SK-N-SH (cell line): ENCODE data around the gene ABCB6. TPM values are rescaled to one million over a fixed set of nuclear protein-coding genes. Genes with fewer than 3 reads are reported as not detected.

Source experiments
- CTCF ChIA-PET: fragments of 300-600, 350-600 bp; formaldehyde crosslinking; extraction: SDS; loops from one replicate; lab custom pipeline; 2021; lab: Yijun Ruan, JAX
- POLR2A ChIA-PET: fragments of 350-600 bp; sonication (Branson Sonifier 250); formaldehyde crosslinking; extraction: SDS; loops from one replicate; lab custom pipeline; 2020; ENCODE audit warnings: antibody characterized with exemption, inconsistent platforms; lab: Yijun Ruan, JAX
- DNase-seq: peaks from one replicate; pipeline ENCODE4 v3.0.0; 2012
- H2AFZ ChIP-seq: fragments of 200-600 bp; sonication (generic); 2 replicates; pipeline ENCODE4 v1.8.1; 2016; ENCODE audit warnings: antibody characterized with exemption, mild to moderate bottlenecking, low read depth
- H3F3A ChIP-seq: fragments of 200-600 bp; sonication (generic); replicated peaks from 2 replicates; pipeline ENCODE3; 2016; ENCODE audit warnings: antibody characterized with exemption, mild to moderate bottlenecking; ENCODE audit not compliant: insufficient read depth
- H3K27ac ChIP-seq, 2 experiments: fragments of 200-500 bp in 1 of 2; fragments of 200-600 bp in 1 of 2; sonication (Bioruptor generic) in 1 of 2; sonication (generic), shearing (Covaris generic) in 1 of 2; 2 replicates each; pipeline versions ENCODE4 v1.5.1 to v1.6.1; 2014 to 2016; ENCODE audit warnings: low read depth in 2 of 2, inconsistent platforms in 1 of 2, low read length in 1 of 2, mild to moderate bottlenecking in 1 of 2, mixed read lengths in 1 of 2
- H3K27me3 ChIP-seq: fragments of 200-600 bp; sonication (generic), shearing (Covaris generic); 2 replicates; pipeline ENCODE4 v1.6.1; 2016; ENCODE audit warnings: mixed run types; ENCODE audit not compliant: insufficient read depth
- H3K36me3 ChIP-seq, 2 experiments: fragments of 200-500 bp in 1 of 2; fragments of 200-600 bp in 1 of 2; sonication (Bioruptor generic) in 1 of 2; sonication (generic) in 1 of 2; replicated peaks in 1 of 2; 2 replicates each; pipeline versions ENCODE3 to v1.5.1; 2014 to 2016; ENCODE audit warnings: low read length in 1 of 2, mild to moderate bottlenecking in 1 of 2; ENCODE audit not compliant: insufficient read depth in 2 of 2, control insufficient read depth in 1 of 2
- H3K4me1 ChIP-seq, 2 experiments: fragments of 200-500 bp in 1 of 2; fragments of 200-600 bp in 1 of 2; sonication (Bioruptor generic) in 1 of 2; sonication (generic), shearing (Covaris generic) in 1 of 2; 2 replicates each; pipeline versions ENCODE4 v1.5.1 to v1.6.1; 2014 to 2016; ENCODE audit warnings: low read depth in 1 of 2, low read length in 1 of 2, mixed run types in 1 of 2; ENCODE audit not compliant: insufficient read depth in 2 of 2, control insufficient read depth in 1 of 2
- H3K4me2 ChIP-seq: fragments of 200-600 bp; sonication (generic), shearing (Covaris generic); 2 replicates; pipeline ENCODE4 v1.6.1; 2017; ENCODE audit warnings: mixed run types
- H3K4me3 ChIP-seq, 2 experiments: fragments of 200-500 bp in 1 of 2; fragments of 200-600 bp in 1 of 2; sonication (Bioruptor generic) in 1 of 2; sonication (generic), shearing (Covaris generic) in 1 of 2; 2 replicates each; pipeline versions ENCODE4 v1.5.1 to v1.8.1; 2014 to 2016; ENCODE audit warnings: low read depth in 2 of 2, inconsistent platforms in 1 of 2, low read length in 1 of 2, mild to moderate bottlenecking in 1 of 2, mixed read lengths in 1 of 2, moderate library complexity in 1 of 2
- H3K79me2 ChIP-seq: fragments of 200-600 bp; sonication (generic); 2 replicates; pipeline ENCODE4 v1.8.1; 2017; ENCODE audit warnings: mild to moderate bottlenecking; ENCODE audit not compliant: insufficient read depth
- H3K9ac ChIP-seq: fragments of 200-600 bp; sonication (generic); 2 replicates; pipeline ENCODE4 v1.6.1; 2017; ENCODE audit warnings: mixed run types
- H3K9me2 ChIP-seq: fragments of 200-600 bp; sonication (generic); 2 replicates; pipeline ENCODE4 v1.6.1; 2017; ENCODE audit warnings: mixed run types
- H3K9me3 ChIP-seq: fragments of 200-600 bp; sonication (generic); 2 replicates; pipeline ENCODE4 v1.6.1; 2017; ENCODE audit warnings: mixed run types, mild to moderate bottlenecking, moderate library complexity
- H4K20me1 ChIP-seq: fragments of 200-600 bp; sonication (generic); 2 replicates; pipeline ENCODE4 v1.6.1; 2017; ENCODE audit warnings: mild to moderate bottlenecking, mixed run types; ENCODE audit not compliant: insufficient read depth
- ELF1 ChIP-seq: IDR thresholded peaks from 2 replicates; pipeline ENCODE4 v1.4.0; 2012
- EP300 ChIP-seq, 2 experiments: IDR thresholded peaks; 2 replicates each; pipeline versions ENCODE4 v1.4.0 to v1.6.1; 2012; ENCODE audit warnings: borderline replicate concordance in 1 of 2, low read depth in 1 of 2, low read length in 1 of 2
- FOXM1 ChIP-seq: IDR thresholded peaks from 2 replicates; pipeline ENCODE4 v1.4.0; 2012; ENCODE audit warnings: low read depth, mild to moderate bottlenecking
- GABPA ChIP-seq: IDR thresholded peaks from 2 replicates; pipeline ENCODE4 v1.4.0; 2012; ENCODE audit warnings: low read depth, mild to moderate bottlenecking
- MEF2A ChIP-seq: IDR thresholded peaks from 2 replicates; pipeline ENCODE4 v1.4.0; 2012; ENCODE audit warnings: low read depth, borderline replicate concordance
- RAD21 ChIP-seq: IDR thresholded peaks from 2 replicates; pipeline ENCODE4 v1.6.1; 2012; ENCODE audit warnings: mild to moderate bottlenecking, low read length
- SIN3A ChIP-seq: IDR thresholded peaks from 2 replicates; pipeline ENCODE4 v1.6.1; 2012; ENCODE audit warnings: low read depth, mild to moderate bottlenecking, low read length, moderate library complexity, borderline replicate concordance
- SMC3 ChIP-seq: IDR thresholded peaks from 2 replicates; pipeline ENCODE4 v1.6.1; 2012; ENCODE audit warnings: low read depth, low read length, improper control_type of control experiment
- WGBS: methylation state at CpG from one replicate; pipeline ENCODE4 v1.1.6; 2017; ENCODE audit warnings: low lambda C conversion rate; 5-methylcytosine and 5-hydroxymethylcytosine counted together
- polyA plus RNA-seq, 3 experiments: library from polyadenylated mRNA; depleted of rRNA; stranded (reverse); fragments of >200 nt; gene quantifications; 2 replicates each; pipeline ENCODE4 v1.2.3, GENCODE V29; 2012
- TF ChIP-seq, protein P1 (sequence below): IDR thresholded peaks from 2 replicates; pipeline ENCODE4 v1.4.0; 2012; ENCODE audit warnings: low read depth, borderline replicate concordance
- TF ChIP-seq, protein P2 (sequence below): IDR thresholded peaks from 2 replicates; pipeline ENCODE4 v1.4.0; 2012; ENCODE audit warnings: low read depth, borderline replicate concordance

The ABCB6 gene
- polyA plus RNA-seq, 1 of the 3 experiments (the other 2 are of a cell fraction): 27.4 TPM

DNA sequence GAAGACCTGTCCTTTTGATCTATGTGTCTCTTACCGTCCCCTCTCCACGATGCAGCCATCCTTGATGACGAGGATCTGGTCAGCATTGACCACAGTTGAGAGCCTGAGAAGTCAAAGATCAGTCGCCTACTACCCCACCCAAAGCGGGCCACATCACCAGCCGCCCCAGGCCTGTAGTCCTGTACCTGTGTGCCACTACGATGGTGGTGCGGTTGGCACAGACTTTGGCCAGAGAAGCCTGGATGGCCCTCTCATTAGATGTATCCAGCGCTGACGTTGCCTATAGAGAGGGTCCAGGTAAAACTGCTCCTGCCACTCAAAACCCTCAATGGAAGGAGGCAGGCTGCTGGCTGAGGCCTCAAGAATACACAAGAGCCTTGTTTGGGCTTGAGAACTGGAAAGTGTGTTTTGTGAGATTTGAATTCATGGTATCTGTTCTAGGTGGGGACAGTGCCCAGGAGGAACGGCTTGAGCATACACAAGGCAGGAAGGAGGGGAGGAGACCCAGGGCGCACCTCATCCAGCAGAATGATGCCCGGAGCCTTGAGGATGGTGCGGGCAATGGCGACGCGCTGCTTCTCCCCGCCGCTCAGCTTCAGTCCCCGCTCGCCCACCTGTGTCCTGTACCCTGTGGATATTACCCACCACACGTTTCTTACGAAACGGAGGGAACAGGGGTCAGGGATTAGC is 8.4 kb downstream of the ABCB6 start:
- Histone ChIP-seq H3K27ac (no peak overlapping the region), H3K9me3 (no peaks in the 10 kb centered on the region), H3K27me3 (no peaks in the 10 kb centered on the region), H3K4me2 (no peak overlapping the region), H3K9me2 (no peaks in the 10 kb centered on the region), H2AFZ (no peak overlapping the region), H4K20me1 (no peaks in the 10 kb centered on the region), H3K4me1 (peaks cover 13 to 20% of the 10 kb centered on the region in 2 experiments; a peak in 3 of 4 replicates), H3K4me3 (no peak overlapping the region), H3K9ac (no peak overlapping the region), H3K79me2 (no peaks in the 10 kb centered on the region), H3K36me3 (peaks cover 18 to 49% of the 10 kb centered on the region in 2 experiments), H3F3A (peaks cover 12% of the 10 kb centered on the region)
- no peak for TF ChIP-seq FOXM1
- 96% methylated on average over 24 of the region's 24 CpGs for WGBS
- POLR2A ChIA-PET: no interaction called here
- no peak for DNase-seq
- CTCF ChIA-PET: interaction anchor here (1.2 to 1.8 kb wide), 4 partner anchors 34 to 85 kb away, joined by 3 to 4 read pairs (median 4); partner anchors contain the start of gene CNPPD1

DNA sequence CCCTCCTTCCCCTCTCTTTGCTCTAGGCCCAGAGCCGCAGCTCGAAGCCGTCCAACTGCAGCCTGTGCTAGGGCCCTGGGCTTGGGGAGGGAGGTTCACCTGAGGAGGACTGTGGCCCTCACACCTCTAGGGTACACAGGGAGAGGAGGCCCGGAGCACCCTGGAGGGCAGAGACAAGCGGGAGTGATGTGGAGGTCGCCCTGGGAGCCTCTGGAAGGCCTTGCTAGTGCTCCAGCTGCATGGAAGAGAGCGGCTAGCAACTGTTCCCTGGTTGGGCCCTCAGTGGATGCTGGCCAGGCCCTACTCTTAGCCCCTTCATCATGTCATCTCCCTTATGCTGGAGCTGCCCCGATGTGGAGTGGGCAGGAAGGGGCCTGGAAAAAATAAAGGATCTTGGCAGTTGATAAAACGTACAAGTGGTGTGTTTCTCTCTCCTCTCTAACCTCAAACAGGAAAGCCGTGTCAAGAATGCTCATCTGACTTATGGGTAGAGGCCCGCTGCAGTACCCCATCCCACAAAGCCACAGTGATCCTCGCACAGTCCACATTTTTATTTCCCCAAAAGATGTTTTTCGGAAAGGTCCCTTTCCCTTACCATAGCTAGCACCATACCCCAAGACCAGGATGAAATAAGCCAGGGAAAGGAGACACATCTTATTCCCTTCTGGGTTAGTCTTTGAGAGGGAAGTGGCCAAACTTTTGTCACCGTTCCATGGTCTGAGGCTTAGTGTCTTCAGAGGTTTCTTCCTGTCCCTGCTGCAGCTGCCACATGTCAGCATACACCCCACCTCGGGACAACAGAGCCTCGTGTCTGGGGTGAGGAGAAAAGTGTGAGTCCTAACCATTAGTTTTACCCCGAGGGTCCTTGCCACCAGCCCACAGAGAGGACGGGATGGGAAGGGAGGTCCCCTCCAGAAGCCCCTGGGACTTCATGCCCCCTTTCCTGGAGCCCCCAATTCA is 9.2 kb downstream of the ABCB6 start:
- no peaks in the 10 kb centered on the region for H3K9me2 ChIP-seq
- no peak overlapping the region for H3K27ac ChIP-seq
- H3K79me2 ChIP-seq: no peaks in the 10 kb centered on the region
- no peak overlapping the region for H3K4me3 ChIP-seq
- no peak overlapping the region for H3K9ac ChIP-seq
- DNase-seq: no peak
- POLR2A ChIA-PET: interaction anchor here (4.6 kb wide), 1 partner anchor 8 kb away, joined by 52 read pairs; the partner anchor contains the start of gene ABCB6
- no peak overlapping the region for H3K4me2 ChIP-seq
- no peak overlapping the region for H2AFZ ChIP-seq
- CTCF ChIA-PET: interaction anchor here (1.2 to 4.0 kb wide), 4 partner anchors 8 to 86 kb away, joined by 3 to 26 read pairs (median 4); partner anchors contain the start of gene ABCB6
- peaks cover 15% of the 10 kb centered on the region for H3F3A ChIP-seq
- peaks cover 13 to 43% of the 10 kb centered on the region in 2 experiments for H3K36me3 ChIP-seq
- H3K27me3 ChIP-seq: no peaks in the 10 kb centered on the region
- H3K9me3 ChIP-seq: no peaks in the 10 kb centered on the region
- peaks cover 13 to 20% of the 10 kb centered on the region in 2 experiments; a peak in 3 of 4 replicates for H3K4me1 ChIP-seq
- H4K20me1 ChIP-seq: no peaks in the 10 kb centered on the region
- WGBS: 86% methylated on average over 14 of the region's 18 CpGs
- TF ChIP-seq, protein P1, sequence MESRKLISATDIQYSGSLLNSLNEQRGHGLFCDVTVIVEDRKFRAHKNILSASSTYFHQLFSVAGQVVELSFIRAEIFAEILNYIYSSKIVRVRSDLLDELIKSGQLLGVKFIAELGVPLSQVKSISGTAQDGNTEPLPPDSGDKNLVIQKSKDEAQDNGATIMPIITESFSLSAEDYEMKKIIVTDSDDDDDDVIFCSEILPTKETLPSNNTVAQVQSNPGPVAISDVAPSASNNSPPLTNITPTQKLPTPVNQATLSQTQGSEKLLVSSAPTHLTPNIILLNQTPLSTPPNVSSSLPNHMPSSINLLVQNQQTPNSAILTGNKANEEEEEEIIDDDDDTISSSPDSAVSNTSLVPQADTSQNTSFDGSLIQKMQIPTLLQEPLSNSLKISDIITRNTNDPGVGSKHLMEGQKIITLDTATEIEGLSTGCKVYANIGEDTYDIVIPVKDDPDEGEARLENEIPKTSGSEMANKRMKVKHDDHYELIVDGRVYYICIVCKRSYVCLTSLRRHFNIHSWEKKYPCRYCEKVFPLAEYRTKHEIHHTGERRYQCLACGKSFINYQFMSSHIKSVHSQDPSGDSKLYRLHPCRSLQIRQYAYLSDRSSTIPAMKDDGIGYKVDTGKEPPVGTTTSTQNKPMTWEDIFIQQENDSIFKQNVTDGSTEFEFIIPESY: no peak
- TF ChIP-seq GABPA (no peak), RAD21 (no peak), EP300 (IDR thresholded peaks at IDR 0.05; ENCODE audit: borderline replicate concordance in 1 of 2, low read depth in 1 of 2, low read length in 1 of 2) (no peak), ELF1 (no peak), MEF2A (no peak), SMC3 (no peak), SIN3A (no peak)
- TF ChIP-seq, protein P2, sequence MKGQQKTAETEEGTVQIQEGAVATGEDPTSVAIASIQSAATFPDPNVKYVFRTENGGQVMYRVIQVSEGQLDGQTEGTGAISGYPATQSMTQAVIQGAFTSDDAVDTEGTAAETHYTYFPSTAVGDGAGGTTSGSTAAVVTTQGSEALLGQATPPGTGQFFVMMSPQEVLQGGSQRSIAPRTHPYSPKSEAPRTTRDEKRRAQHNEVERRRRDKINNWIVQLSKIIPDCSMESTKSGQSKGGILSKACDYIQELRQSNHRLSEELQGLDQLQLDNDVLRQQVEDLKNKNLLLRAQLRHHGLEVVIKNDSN: no peak
